ENCODE results near the gene MRTO4. TPM values are rescaled to one million over a fixed set of nuclear protein-coding genes. Genes with fewer than 3 reads are reported as not detected.

MRTO4 gene
- total RNA-seq, 4 donors from 2014 or later, result 16.0 to 19.5 (median 17.5) TPM

DNA sequence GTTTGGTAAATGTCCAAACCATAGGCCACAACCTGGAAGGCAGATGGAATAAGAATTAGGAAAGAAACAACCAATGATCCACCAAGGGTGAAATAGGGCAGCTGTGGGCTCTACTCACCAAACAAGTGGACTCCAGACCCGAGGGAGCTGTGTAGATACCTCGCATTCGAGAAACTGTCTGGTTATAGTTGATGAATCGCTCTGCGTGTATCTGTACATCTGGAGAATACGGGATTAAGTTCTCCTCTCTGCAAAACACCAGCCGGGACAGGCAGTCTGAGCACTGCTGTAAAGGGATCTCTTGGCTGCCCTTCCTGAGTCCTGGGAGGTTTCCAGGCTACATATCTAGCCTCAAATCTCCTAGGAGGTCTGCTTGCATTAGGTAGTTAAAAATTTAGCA lies 32.2 kb upstream of the MRTO4 start:
- H3K4me1 ChIP-seq, result no peaks in the 10 kb centered on the region
- H3K9me3 ChIP-seq, result no peaks in the 10 kb centered on the region
- 89 to 92% methylated on average over 7 of the region's 7 CpGs for WGBS, 2 donors
- DNase-seq, result no peak
- TF ChIP-seq, protein P1, sequence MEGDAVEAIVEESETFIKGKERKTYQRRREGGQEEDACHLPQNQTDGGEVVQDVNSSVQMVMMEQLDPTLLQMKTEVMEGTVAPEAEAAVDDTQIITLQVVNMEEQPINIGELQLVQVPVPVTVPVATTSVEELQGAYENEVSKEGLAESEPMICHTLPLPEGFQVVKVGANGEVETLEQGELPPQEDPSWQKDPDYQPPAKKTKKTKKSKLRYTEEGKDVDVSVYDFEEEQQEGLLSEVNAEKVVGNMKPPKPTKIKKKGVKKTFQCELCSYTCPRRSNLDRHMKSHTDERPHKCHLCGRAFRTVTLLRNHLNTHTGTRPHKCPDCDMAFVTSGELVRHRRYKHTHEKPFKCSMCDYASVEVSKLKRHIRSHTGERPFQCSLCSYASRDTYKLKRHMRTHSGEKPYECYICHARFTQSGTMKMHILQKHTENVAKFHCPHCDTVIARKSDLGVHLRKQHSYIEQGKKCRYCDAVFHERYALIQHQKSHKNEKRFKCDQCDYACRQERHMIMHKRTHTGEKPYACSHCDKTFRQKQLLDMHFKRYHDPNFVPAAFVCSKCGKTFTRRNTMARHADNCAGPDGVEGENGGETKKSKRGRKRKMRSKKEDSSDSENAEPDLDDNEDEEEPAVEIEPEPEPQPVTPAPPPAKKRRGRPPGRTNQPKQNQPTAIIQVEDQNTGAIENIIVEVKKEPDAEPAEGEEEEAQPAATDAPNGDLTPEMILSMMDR (IDR thresholded peaks at IDR 0.05), result no peak
- no peak for TF ChIP-seq POLR2A (IDR thresholded peaks at IDR 0.05)
- H3K27me3 ChIP-seq, result no peaks in the 10 kb centered on the region
- intact Hi-C loops (cut with DNase I), result no loop called here
- H3K36me3 ChIP-seq, result peaks cover 30 to 59% of the 10 kb centered on the region in 2 donors
- no peak overlapping the region for H3K27ac ChIP-seq
- H3K4me3 ChIP-seq (replicated peaks in 1 of 3), result no peak overlapping the region

DNA sequence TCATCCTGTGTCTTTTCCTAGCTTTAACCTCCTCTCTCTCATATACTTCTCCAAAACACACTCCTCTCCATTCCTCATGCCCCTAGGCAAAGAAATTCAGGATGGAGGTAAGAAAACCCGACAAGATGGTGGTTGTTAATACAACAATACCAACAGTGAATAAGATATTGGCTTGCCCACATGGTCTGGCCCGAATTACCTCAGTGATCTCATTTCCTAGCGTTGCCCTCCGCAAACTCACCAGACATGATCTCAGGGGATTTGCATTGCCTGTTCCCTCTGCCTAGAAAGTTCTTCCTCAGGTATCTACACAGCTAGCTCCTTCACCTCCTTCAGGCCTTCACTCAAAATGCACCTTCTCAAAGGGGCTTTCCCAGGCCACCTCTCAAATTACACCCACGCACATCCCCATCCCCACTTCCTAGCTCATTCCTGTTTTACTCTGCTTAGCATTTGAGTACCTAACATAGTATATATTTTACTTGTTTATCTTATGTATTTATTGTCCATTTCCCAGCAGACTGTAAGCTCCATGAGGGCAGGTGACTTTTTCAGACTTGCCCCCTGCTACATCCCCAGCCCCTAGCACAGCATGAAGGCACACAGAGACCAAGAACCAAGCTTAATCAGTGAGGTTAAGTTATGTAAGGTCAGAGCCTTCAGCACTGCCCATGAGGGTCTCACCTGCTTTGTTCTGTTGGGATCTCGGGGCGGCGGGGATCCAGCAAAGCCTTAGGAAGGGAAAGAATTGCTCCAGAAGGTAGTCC lies 31.3 kb upstream of the MRTO4 start:
- DNase-seq, result no peak
- intact Hi-C loops (cut with DNase I), result no loop called here
- TF ChIP-seq POLR2A (IDR thresholded peaks at IDR 0.05), result no peak
- H3K27ac ChIP-seq, result no peak overlapping the region
- no peaks in the 10 kb centered on the region for H3K9me3 ChIP-seq
- no peaks in the 10 kb centered on the region for H3K27me3 ChIP-seq
- no peak overlapping the region for H3K4me3 ChIP-seq (replicated peaks in 1 of 3)
- whole genome bisulfite sequencing, 2 donors, result 90 to 92% methylated on average over 8 of the region's 8 CpGs
- H3K36me3 ChIP-seq, result peaks cover 30 to 64% of the 10 kb centered on the region in 2 donors
- no peaks in the 10 kb centered on the region for H3K4me1 ChIP-seq

DNA sequence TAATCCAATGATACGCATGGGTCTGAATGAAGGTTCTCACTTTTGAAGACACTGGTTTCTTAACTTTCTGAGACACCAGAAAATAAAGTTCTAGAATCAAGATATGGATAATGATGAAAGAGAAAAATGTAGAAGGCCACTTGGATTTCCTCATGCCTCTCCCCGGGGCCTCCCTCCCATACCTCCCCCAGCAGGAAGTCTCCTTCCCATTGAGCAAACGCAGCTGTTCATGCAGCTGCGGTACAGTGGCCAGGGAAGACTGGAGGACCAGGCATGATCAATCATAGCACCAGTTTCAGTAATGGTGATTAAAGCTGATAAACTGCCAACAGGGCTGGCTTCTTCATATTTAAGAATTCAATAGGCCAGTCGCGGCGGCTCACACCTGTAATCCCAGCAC lies 30.6 kb upstream of the MRTO4 start:
- no peak for DNase-seq
- Histone ChIP-seq H3K4me1 (no peaks in the 10 kb centered on the region), H3K9me3 (no peaks in the 10 kb centered on the region), H3K27me3 (no peaks in the 10 kb centered on the region), H3K36me3 (peaks cover 38 to 69% of the 10 kb centered on the region in 2 donors), H3K27ac (no peak overlapping the region), H3K4me3 (replicated peaks in 1 of 3) (no peak overlapping the region)
- TF ChIP-seq, protein P1 (IDR thresholded peaks at IDR 0.05), result no peak
- no peak for TF ChIP-seq POLR2A (IDR thresholded peaks at IDR 0.05)
- intact Hi-C loops (cut with DNase I), result no loop called here
- WGBS, 2 donors, result 88 to 94% methylated on average over 7 of the region's 7 CpGs

DNA sequence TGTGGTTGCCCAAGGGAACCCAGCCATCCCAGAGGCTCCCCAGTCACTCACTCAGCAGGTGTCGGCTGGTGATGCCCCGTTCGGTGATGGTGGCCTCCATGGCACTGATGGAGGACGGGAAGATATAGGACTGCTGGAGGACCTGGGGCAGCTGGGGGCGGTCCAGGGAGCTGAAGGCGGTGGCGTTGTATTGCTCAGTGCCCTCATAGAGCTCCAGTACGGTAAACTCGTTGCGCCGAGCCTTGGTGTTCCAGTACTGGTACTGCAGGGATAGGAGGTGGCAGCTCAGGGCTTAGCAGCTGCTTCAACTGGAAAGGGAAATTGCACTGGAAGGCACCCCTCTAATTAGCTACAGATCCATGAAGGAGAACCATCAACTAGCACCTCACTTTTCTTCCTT lies 29.0 kb upstream of the MRTO4 start:
- Histone ChIP-seq H3K4me3 (replicated peaks in 1 of 3) (no peak overlapping the region), H3K9me3 (no peaks in the 10 kb centered on the region), H3K36me3 (peaks cover 49 to 76% of the 10 kb centered on the region in 2 donors), H3K27me3 (no peaks in the 10 kb centered on the region), H3K27ac (no peak overlapping the region), H3K4me1 (no peaks in the 10 kb centered on the region)
- intact Hi-C loops (cut with DNase I), result no loop called here
- WGBS, 2 donors, result 95 to 98% methylated on average over 11 of the region's 11 CpGs
- no peak for DNase-seq
- TF ChIP-seq POLR2A (IDR thresholded peaks at IDR 0.05), result no peak
- TF ChIP-seq, protein P1 (IDR thresholded peaks at IDR 0.05), result no peak

DNA sequence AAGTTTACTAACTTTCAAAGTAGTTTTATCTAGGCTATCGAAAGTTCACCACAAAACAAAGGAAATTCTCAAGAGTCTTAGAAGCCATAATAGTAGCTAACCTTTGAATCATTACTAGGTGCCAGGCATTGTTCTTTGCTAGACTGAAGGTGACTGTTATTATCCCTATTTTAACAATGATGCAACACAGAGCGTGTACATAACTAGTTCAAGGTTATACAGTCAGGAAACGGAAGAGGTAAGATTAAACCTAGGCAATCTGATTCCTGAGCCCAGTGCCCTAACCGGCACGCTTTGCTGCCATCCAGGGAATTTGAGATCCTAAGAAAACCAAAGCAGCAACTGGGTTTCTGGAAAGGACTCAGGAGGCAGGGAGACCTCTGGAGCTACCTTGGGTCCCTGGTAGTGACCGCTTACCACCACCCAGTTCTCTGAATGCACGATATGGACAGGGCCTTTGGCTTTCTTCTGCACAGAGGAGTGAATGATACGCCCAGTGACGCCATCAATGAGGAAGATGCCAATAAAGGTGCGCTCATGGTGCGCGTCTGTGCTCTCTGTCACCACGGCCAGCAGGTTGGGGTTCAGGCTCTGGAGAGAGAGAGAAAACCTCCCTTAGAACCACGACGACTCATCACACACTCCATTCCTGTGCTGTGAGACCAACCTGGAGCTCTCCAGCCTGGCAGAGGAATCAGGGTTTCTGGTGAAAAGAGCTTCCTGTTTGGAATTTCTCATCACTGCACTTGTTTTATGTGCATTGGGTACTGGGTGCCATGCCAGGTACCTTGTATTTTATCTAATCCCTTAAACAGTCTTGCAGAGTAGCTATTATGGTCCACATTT lies 28.4 kb upstream of the MRTO4 start:
- TF ChIP-seq, protein P1 (IDR thresholded peaks at IDR 0.05), result no peak
- no peak for TF ChIP-seq POLR2A (IDR thresholded peaks at IDR 0.05)
- Histone ChIP-seq H3K27ac (no peak overlapping the region), H3K4me1 (no peaks in the 10 kb centered on the region), H3K9me3 (no peaks in the 10 kb centered on the region), H3K27me3 (no peaks in the 10 kb centered on the region), H3K36me3 (peaks cover 49 to 72% of the 10 kb centered on the region in 2 donors), H3K4me3 (replicated peaks in 1 of 3) (no peak overlapping the region)
- 86 to 95% methylated on average over 9 to 15 of the region's 15 CpGs for WGBS, 2 donors
- intact Hi-C loops (cut with DNase I), result no loop called here
- no peak for DNase-seq
